G401 (cell line): ENCODE measurements around the gene NDRG2. TPM values are rescaled to one million over a fixed set of nuclear protein-coding genes. Genes with fewer than 3 reads are reported as not detected.
"Not testable (repeated sequence)": the region's sequence is repeated elsewhere in the genome, so short reads cannot be mapped to it uniquely, and the experiment has no call there.

ENCODE experiments used
- DNase-seq: peaks from one replicate; pipeline ENCODE4 v3.0.0-alpha.2; 2015; ENCODE audit warnings: low spot score
- in situ Hi-C: cut with HindIII; loops from 2 replicates; pipeline ENCODE4 v1.10.0; 2016; ENCODE audit warnings: low sequenced_read_pairs, mixed read lengths
- total RNA-seq: library from RNA; depleted of rRNA; stranded (reverse); fragments of >200 nt; shearing (Covaris generic); gene quantifications from 2 replicates; pipeline ENCODE4 v1.2.3, GENCODE V29; 2014

The NDRG2 gene
- total RNA-seq, 1 experiment from 2014 or later, result 28.6 TPM

DNA sequence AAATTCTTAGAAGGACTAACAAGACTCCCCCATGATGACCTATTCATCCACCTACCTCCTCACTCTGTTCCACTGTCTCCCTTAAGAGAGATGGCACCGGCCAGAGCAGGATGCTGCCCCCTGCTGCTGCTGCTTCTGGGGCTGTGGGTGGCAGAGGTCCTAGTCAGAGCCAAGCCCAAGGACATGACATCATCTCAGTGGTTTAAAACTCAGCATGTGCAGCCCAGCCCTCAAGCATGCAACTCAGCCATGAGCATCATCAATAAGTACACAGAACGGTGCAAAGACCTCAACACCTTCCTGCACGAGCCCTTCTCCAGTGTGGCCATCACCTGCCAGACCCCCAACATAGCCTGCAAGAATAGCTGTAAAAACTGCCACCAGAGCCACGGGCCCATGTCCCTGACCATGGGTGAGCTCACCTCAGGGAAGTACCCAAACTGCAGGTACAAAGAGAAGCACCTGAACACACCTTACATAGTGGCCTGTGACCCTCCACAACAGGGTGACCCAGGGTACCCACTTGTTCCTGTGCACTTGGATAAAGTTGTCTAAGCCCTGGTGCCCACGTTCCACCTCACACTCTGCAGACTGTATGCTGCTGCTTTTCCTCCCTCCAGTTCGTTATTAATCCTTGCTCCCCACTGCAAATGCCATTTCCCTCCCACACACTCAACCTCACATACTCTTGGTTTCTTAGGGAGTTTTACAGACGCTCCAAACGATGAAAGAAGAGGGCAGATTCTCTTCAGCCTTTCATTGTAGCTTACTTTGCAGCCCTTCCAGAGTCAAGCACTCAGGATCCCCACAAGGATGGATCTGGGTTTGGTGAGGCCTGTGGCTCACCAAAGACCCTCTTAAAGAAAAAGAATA is 33.2 kb upstream of the NDRG2 start, which contains the start of gene RNASE8:
TSS of gene RNASE8 (plus strand) at position 20 of the 873 bp plus-strand sequence. CDS start at position 91, 71 bp downstream.
- in situ Hi-C loops, result no loop called here
- DNase-seq, result no peak

DNA sequence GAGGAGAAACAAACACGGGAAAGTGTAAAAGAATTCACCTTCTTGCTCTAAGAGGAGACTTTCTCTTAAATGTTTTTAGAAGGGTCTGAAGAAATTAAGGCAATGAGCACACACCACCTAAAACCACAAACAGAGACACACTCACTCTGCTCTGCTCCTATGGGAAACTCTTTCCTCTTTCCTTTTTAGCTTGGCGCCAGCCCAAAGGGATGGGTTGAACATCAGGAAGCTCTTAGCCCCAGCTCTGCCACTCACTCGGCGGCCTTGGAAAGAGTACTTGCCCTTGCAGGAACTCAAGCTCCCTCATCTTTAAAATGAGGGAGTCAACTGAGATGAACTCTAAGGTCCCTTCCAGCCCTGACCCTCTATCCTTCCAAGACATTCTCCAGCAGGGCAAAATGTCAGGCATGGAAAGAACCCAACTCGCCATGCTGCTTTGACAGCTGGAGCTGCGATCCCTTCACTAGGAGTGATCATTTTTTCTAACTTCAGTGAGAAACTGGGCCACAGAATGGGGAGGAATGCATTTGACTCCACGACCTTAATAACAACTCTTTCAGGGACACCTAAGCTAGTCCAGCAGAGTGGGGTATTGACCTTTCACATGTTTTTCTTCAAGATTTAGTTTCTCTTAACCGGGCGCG is 31.8 kb upstream of the NDRG2 start:
- DNase-seq, result no peak
- in situ Hi-C loops, result no loop called here

DNA sequence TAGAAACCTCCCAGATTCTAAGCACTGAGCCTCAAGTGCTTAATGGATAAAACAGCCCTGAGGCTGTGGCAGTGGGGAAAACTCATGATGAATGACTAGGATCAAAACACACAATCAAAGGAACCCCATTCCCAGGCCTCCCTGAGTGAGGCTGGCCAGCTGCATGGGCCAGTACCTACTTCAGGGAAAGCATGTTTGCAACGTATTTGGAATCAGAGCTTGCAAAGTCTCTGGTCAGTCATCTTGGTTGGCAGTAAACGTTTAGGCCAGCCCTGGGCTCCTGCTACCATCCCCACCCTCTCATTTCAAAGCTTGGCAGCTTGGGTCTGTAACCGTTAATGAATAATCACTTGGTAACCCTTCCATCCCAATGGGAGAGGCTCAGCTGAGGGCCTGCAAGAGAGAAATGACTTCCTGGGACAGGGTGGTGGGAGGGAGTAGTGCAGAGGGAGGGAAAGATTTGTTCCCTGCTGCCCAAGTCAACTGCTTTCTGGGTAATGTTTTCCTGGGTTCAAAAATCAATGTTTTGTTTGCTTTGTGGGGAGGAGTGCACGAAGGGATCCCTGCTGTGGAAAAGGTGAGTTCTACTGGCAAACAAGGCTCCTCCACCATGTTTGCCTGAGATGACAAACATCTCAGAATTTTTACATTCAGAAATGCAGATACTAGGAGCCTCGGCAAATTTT is 30.7 kb upstream of the NDRG2 start:
- in situ Hi-C loops, result no loop called here
- no peak for DNase-seq

DNA sequence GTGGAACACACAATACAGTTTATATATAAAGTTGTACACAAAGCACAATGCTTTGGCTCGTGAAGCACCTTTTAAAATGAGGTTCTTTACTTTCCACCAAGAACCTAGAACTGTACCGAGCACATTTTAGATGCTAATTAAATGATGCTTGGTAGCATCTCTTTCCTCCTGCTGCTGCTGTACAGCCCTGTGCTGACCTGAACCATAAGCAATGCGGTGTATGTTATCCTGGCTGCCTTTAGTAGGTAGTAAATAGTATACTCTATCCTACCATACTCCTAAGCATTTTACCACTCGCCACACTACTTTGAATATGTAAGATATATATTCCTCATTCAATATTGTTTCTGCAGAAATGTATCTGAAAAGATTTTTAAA is 29.9 kb upstream of the NDRG2 start:
- DNase-seq, result no peak
- in situ Hi-C loops, result no loop called here

DNA sequence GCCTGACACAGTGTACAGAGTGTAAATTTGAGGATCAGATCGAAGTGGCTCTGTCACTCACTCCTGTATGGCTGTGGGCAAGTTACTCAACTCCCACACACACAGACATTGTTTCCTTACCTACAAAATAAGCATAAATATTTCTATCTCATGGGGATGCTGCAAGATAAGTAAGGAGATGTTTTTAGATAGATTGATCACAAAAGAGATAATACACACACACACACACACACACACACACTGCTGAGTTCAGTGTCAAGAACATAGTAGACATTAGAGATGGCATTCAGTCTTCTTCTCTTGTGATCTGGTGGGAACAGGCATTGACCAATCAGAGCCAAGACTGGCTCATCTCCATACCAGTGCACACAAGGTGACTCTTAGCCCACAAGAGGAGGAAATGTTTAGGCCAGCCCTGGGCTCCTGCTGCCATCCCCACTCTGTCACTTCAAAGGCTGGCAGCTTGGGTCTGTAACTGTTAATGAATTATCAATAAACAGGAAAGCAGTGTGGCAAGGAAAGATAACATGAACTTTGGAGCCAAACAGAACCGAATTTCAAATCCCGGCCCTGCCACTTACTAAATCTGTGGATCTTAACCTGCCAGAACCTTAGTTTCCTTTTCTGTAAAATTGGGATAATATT is 29.4 kb upstream of the NDRG2 start:
- in situ Hi-C loops, result no loop called here
- no peak for DNase-seq

DNA sequence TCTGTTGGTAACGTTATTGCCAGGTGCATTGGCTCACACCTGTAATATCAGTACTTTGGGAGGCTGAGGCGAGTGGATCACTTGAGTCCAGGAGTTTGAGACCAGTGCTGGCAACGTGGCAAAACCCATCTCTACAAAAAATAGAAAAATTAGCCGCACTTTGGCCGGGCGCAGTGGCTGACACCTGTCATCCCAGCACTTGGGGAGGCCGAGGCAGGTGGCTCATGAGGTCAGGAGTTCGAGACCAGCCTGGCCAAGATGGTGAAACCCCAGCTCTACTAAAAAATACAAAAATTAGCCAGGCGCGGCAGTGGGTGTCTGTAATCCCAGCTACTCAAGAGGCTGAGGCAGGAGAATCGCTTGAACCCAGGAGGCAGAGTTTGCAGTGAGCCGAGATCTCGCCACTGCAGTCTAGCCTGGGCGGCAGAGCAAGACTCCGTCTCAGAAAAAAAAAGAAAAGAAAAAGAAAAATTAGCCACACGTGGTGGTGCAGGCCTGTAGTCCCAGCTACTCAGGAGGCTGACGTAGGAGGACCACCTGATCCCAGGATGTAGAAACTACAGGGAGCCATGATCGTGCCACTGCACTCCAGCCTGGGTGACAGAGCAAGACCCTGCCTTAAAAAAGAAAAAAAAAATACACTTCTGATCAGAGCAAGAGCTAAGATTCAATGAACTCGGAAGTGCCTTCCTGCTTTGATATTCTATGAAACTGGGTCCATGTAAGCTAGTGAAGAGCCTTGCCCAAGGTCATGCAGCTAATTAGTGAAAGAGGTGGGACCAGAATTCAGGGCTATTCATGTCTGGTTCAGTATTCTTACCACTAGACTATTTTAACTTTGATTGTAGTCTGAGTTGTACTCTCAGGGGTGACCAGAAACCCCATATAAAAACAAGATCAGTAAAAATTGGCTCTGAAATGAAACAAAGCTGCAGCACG is 28.6 kb upstream of the NDRG2 start:
- in situ Hi-C loops, result no loop called here
- DNase-seq, result no peak

DNA sequence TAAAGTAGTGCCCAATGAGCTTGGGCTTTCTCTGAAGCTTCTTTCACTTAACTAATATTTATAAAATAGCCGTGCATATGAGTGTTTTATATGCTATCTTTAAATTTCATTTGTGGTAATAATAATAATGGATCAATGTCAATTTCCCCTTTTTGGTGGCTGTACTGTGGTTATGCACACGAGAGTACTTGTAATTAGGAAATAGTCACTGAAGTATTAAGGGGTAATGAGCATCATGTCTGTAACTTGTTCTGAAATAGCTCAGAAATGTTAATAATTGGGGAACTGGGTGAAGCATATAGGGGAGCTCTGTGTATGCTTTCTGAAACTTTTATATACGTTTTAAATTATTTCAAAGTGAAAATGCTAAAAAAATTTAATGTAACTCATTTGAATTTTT is 25.7 kb upstream of the NDRG2 start:
- in situ Hi-C loops, result no loop called here
- no peak for DNase-seq

DNA sequence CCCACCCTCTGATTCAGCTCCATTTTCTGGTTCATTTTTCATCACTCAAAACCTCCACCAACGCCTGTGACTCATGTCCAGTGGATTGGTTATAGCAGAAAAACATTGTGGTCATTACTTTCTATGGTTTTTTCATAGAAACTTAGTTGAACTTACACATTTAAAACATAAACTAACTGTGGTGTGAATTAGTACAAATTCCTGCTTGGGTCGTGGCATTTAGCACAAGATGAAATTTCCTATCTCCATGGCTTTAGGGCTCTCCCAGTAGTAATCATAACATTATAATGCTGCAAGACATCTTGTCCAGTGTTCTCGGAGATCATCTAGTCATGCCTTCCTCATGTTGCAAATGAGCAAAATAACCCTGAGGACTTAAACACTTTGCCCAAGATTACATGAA is 24.4 kb upstream of the NDRG2 start:
- in situ Hi-C loops, result no loop called here
- no peak for DNase-seq

DNA sequence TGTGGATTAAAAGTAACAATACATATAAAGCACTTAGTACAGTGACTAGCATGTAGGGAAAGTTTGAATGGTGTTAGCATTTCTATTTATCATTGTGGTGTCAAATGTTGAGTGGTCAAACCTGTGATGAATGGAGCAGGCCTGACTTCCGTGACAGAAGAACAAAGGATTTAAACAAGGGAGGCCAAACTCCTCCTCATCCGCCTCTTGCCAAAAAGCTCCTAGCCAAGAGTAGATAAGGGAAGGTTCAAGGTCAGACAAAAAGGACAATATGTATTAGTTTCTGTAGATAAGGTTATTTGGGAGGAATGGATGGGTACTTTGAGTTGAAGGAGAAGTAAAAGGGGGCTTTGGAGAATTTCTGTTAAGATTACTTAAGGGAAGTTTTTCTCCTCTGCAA is 23.8 kb upstream of the NDRG2 start:
- in situ Hi-C loops, result no loop called here

DNA sequence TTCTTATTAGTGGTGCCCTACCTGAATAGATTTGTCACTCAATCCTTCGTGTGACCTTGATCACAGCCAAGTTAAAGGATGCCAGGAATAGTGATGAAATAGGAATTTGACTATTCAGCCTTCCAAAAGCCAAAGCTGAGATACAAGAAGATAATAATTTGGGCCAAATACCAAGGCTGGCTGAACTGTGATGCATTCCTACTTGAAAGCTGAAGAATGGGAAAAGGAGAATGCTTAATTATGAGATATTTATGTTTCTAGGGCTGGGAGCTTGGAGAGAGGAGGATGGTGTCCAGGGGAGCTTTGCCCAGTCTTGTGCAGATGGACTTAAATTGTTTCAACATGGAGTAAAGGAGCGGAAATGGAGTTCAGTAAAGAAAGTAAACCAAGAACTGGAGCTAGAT is 22.5 kb upstream of the NDRG2 start:
- DNase-seq, result no peak
- in situ Hi-C loops, result no loop called here

More for the DNA sequence above, 23.8 kb upstream of the NDRG2 start:
- no peak for DNase-seq

DNA sequence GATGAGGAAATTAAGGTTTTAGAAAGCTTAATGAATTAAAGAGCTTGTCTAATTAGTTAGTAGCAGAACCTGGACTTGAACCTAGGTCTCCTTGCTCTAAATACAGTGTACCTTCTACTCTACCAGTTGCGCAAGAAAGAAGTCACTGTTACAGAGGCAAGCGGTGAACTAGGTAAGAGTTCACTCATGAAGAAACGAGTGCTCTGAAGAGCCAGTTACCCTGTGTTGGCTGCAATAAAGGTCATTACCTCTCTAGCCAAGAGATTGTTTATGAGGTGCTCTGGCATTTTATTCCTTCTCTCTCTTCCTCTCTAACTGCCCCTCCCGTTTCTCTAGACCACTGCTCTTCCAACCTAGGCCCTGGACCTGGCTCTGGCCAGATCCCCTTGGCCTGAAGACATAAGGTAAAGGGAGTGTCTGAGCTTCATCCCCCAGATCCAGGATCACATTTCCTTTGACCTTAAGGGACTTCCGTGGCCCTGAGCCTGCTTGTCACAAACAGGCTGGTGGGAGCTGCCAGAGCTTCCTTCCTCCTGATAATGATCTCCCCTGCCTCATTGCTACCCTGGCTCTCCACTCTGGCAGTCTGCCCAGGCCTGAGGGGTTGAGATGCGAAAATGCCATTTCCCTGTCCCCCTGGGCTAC is 19.2 kb upstream of the NDRG2 start:
- DNase-seq, result no peak
- in situ Hi-C loops, result no loop called here

DNA sequence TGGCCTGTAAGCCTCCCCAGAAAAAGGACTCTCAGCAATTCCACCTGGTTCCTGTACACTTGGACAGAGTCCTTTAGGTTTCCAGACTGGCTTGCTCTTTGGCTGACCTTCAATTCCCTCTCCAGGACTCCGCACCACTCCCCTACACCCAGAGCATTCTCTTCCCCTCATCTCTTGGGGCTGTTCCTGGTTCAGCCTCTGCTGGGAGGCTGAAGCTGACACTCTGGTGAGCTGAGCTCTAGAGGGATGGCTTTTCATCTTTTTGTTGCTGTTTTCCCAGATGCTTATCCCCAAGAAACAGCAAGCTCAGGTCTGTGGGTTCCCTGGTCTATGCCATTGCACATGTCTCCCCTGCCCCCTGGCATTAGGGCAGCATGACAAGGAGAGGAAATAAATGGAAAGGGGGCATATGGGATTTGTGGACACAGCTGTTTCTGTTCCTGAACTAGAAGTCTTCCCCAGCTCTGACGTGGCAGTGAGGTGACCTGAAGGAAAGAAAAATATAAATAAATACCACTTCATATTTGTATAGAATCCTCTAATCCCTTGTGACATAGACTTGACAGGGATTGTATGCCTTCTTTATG is 18.6 kb upstream of the NDRG2 start:
- in situ Hi-C loops, result no loop called here
- DNase-seq, result no peak

DNA sequence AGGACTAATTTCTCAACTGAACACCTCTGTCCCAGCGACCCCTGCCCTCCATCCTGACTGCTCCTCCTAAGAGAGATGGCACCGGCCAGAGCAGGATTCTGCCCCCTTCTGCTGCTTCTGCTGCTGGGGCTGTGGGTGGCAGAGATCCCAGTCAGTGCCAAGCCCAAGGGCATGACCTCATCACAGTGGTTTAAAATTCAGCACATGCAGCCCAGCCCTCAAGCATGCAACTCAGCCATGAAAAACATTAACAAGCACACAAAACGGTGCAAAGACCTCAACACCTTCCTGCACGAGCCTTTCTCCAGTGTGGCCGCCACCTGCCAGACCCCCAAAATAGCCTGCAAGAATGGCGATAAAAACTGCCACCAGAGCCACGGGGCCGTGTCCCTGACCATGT is 18.1 kb upstream of the NDRG2 start:
- in situ Hi-C loops, result no loop called here
- DNase-seq, result no peak

DNA sequence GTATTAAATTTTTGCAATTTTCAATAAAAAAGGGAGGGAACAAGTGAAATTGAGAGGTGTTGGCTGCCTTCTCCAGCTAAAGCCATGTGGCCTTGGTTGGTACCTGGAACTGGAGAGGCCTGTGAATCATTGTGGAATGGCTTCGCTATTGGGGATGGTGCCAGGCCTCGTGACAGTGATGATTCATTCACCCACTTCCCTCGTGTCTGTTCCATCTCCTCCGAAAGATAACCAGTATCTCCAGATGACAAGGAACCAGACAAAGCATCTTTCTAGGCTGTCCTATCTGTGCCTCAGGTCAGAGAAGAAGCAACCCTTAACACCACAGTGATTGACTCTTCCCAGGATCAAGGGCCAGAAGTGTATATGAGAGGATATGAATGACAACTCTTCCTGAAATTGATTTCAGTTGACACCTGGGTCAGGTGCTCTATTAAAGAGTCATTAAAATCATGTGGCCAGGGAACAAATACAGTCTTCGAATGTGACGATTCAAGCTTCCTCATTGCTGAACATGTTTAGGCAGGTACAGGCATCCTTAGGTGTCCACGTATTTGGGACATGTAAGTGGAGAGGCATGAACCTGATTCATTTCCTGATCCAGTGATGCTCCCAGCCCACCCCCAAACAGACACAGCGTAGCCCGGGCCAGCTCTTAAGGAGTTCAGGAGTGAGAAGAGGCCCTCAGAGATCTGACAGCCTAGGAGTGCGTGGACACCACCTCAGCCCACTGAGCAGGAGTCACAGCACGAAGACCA is 17.0 kb upstream of the NDRG2 start, which contains the start of gene RNASE7:
TSS of gene RNASE7 (plus strand) at position 687 of the 758 bp plus-strand sequence. CDS start 631 bp downstream, outside the sequence.
- no peak for DNase-seq
- in situ Hi-C loops, result no loop called here

DNA sequence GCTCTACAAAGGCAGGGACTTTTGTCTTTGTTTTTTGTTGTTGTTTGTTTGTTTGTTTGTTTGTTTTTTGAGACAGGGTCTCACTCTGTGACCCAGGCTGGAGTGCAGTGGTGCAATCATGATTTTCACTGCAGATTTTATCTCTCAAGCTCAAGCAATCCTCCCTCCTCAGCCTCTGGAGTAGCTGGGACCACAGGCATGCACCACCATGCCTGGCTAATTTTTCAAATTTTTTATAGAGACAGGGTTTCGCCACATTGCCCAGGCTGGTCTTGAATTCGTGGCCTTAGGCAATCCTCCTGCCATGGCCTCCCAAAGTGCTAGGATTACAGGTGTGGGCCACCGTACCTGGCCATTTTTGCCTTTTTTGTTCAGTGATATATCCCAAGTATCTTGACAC is 16.1 kb upstream of the NDRG2 start:
- in situ Hi-C loops, DNase-seq: not testable (repeated sequence)

DNA sequence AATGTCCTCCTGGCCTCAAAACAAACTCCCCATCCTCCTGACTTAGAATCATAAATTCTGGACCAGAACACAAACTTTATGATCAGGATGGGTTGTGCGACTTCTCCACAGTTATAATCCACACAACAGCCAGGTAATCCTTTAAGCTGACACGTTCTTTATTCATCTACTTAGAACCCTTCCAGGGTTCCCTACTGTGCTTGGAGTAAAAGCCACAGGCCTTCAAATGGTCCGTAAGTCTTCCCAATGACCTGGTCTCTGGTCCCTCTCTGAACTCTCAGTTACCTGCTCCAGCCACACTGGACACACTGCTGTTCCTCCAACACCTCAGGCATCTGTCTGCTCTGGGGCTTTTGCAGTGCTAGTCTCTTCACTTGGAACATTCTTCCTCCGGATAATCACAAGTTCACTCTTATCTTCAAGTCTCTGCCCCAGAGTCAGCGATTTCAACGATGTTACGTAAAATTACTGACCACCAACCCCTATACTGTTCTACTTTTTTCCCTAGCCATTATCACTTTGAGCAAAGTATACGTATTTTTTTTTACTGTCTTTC is 15.6 kb upstream of the NDRG2 start:
- in situ Hi-C loops, result no loop called here
- DNase-seq, result no peak
